Right atrium auricular region (tissue), 2 donors: ENCODE results near the gene IRAK1BP1. TPM values are rescaled to one million over a fixed set of nuclear protein-coding genes. Genes with fewer than 3 reads are reported as not detected.

Source experiments
- DNase-seq: peaks from one replicate; pipeline ENCODE4 v3.0.0-alpha.2; 2019; ENCODE audit warnings: low spot score
- H3K27ac ChIP-seq, 2 donors: fragments of 200-600 bp; sonication (generic); 1 replicate in 1 of 2; 2 replicates in 1 of 2; pipeline ENCODE4 v1.5.1; 2016 to 2019
- H3K27me3 ChIP-seq, 2 donors: fragments of 200-600 bp; sonication (generic); one replicate each; pipeline versions ENCODE4 v1.5.1 to v1.6.0; 2017 to 2019
- H3K36me3 ChIP-seq: fragments of 200-600 bp; sonication (generic); one replicate; pipeline ENCODE4 v1.5.1; 2016
- H3K4me1 ChIP-seq, 2 donors: fragments of 200-600 bp; sonication (generic); one replicate each; pipeline versions ENCODE4 v1.5.1 to v1.6.0; 2017 to 2019
- H3K4me3 ChIP-seq, 2 donors: fragments of 200-600 bp; sonication (generic); 1 replicate in 1 of 2; 2 replicates in 1 of 2; pipeline ENCODE4 v1.5.1; 2017 to 2019; ENCODE audit warnings: mild to moderate bottlenecking in 1 of 2, moderate library complexity in 1 of 2
- H3K9me3 ChIP-seq, 2 donors: fragments of 200-600 bp; sonication (generic); one replicate each; pipeline ENCODE4 v1.5.1; 2019
- CTCF ChIP-seq, 2 donors: fragments of 200-600 bp; sonication (generic); IDR thresholded peaks; one replicate each; pipeline ENCODE4 v1.5.1; 2019; ENCODE audit warnings: antibody characterized with exemption in 2 of 2
- total RNA-seq, 2 donors: library from RNA; depleted of rRNA; stranded (reverse); fragments of >200 nt; gene quantifications; one replicate each; pipeline ENCODE4 v1.1.0, GENCODE V29; 2016

The IRAK1BP1 gene
- total RNA-seq: 1 to 10 TPM; 2.7 to 7.4 TPM

- DNase-seq: peak; percentile 72
- TF ChIP-seq CTCF (IDR thresholded peaks at IDR 0.05): no peak
- Histone ChIP-seq H3K36me3 (no peaks in the 10 kb centered on the region), H3K4me1 (peaks cover 0 to 13% of the 10 kb centered on the region in 2 donors), H3K27me3 (no peaks in the 10 kb centered on the region), H3K9me3 (no peaks in the 10 kb centered on the region), H3K27ac (peak within 1 kb of the TSS; percentile 54 to 70), H3K4me3 (peak within 1 kb of the TSS; percentile 67 to 90)
Measured at GRCh38 chr6:78867370-78868040, at the start of gene IRAK1BP1. TSS of gene IRAK1BP1 (plus strand) at chr6:78867551. CDS start at chr6:78867577, 26 bp downstream.

- TF ChIP-seq CTCF (IDR thresholded peaks at IDR 0.05): no peak
Measured at GRCh38 chr6:78824045-78824444, 43.3 kb upstream of the IRAK1BP1 start.

GRCh38 chr6:78829407-78829806 lies 37.9 kb upstream of the IRAK1BP1 start:
- no peaks in the 10 kb centered on the region for H3K9me3 ChIP-seq
- TF ChIP-seq CTCF (IDR thresholded peaks at IDR 0.05): no peak
- no peaks in the 10 kb centered on the region for H3K36me3 ChIP-seq
- H3K4me3 ChIP-seq: no peak overlapping the region
- peaks cover 0 to 5% of the 10 kb centered on the region in 2 donors for H3K4me1 ChIP-seq
- H3K27me3 ChIP-seq: no peaks in the 10 kb centered on the region
- H3K27ac ChIP-seq: no peak overlapping the region
- DNase-seq: no peak

More at GRCh38 chr6:78824045-78824444, 43.3 kb upstream of the IRAK1BP1 start:
- H3K27ac ChIP-seq: no peak overlapping the region
- no peaks in the 10 kb centered on the region for H3K36me3 ChIP-seq
- no peak overlapping the region for H3K4me3 ChIP-seq
- no peak for DNase-seq
- peaks cover 0 to 23% of the 10 kb centered on the region in 2 donors for H3K9me3 ChIP-seq
- H3K27me3 ChIP-seq: no peaks in the 10 kb centered on the region
- H3K4me1 ChIP-seq: no peaks in the 10 kb centered on the region

- H3K4me1 ChIP-seq: peaks cover 0 to 5% of the 10 kb centered on the region in 2 donors
- H3K4me3 ChIP-seq: no peak overlapping the region
- H3K27me3 ChIP-seq: no peaks in the 10 kb centered on the region
- DNase-seq: no peak
- no peak overlapping the region for H3K27ac ChIP-seq
- no peaks in the 10 kb centered on the region for H3K9me3 ChIP-seq
- TF ChIP-seq CTCF (IDR thresholded peaks at IDR 0.05): no peak
- H3K36me3 ChIP-seq: no peaks in the 10 kb centered on the region
Measured at GRCh38 chr6:78830805-78831204, 36.5 kb upstream of the IRAK1BP1 start.

- DNase-seq: no peak
- H3K27ac ChIP-seq: peak overlapping the region in 1 of 2 donors; percentile 18
- H3K4me3 ChIP-seq: no peak overlapping the region
Measured at GRCh38 chr6:78831492-78831891, 35.9 kb upstream of the IRAK1BP1 start.

More at GRCh38 chr6:78831492-78831891, 35.9 kb upstream of the IRAK1BP1 start:
- no peak for TF ChIP-seq CTCF (IDR thresholded peaks at IDR 0.05)
- no peaks in the 10 kb centered on the region for H3K36me3 ChIP-seq
- H3K4me1 ChIP-seq: peaks cover 0 to 5% of the 10 kb centered on the region in 2 donors
- H3K9me3 ChIP-seq: no peaks in the 10 kb centered on the region
- no peaks in the 10 kb centered on the region for H3K27me3 ChIP-seq
